Spleen (tissue), 7 donors: Measurements from ENCODE around the gene ING2.

Experiments
- CTCF ChIP-seq, 11 experiments: fragments of 200-600 bp in 7 of 11; fragments of 450-650 bp in 4 of 11; sonication (generic) in 4 of 11; IDR thresholded peaks in 8 of 11; conservative IDR thresholded peaks in 3 of 11; 1 replicate in 7 of 11; 2 replicates in 4 of 11; pipeline versions ENCODE4 v1.4.0 to v1.8.0; 2016 to 2021; ENCODE audit warnings: antibody characterized with exemption in 11 of 11, inconsistent platforms in 4 of 11, mild to moderate bottlenecking in 1 of 11
- POLR2A ChIP-seq, 3 donors: fragments of 450-650 bp; IDR thresholded peaks; one replicate each; pipeline ENCODE4 v1.5.1; 2017; ENCODE audit warnings: antibody characterized with exemption in 3 of 3, mild to moderate bottlenecking in 1 of 3
- donor health status: DM: no; HTN: no; CAD: no; lungs with moderate emphysema.
- donor health status: DM: no; HTN: no; CAD: no.
- donor health status: DM: no; HTN: no; CAD: no.

DNA sequence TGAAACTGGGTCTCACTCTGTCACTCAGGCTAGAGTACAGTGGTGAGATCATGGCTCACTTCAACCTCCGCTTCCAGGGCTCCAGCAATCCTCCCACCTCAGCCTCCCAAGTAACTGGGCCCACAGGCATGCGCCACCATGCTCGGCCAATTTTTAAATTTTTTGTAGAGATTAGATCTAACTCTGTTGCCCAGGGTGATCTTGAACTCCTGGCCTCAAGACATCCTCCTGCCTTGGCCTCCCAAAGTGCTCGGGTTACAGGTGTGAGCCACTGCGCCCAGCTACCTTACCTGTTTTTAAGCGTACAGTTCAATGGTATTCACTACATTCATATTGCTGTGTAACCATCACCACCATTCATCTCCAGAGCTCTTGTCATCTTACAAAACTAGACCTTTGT is 41.5 kb downstream of the ING2 start:
- TF ChIP-seq POLR2A (IDR thresholded peaks at IDR 0.05) (no peak), CTCF (IDR thresholded peaks at IDR 0.05 in 8 of 11, conservative IDR thresholded peaks at IDR 0.05 in 3 of 11) (no peak)
